Measurements from ENCODE around the gene RDH14.
A peak's percentile ranks its signal among the peaks of the same experiment; 100 is the strongest.

The RDH14 gene

DNA sequence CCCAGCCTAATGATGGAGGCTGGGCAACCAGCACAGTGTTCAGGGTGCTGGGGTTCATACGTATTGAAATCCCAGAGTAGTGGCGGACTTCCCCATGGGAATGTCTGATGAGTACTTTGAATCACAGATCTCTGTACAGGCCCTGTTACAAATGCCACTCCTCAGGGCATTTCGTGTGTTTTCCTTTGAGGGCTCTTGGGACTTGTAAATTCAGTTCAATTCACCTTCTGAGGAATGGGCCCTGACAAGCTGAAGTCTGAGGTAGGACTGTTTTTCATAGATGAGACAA lies 288 bp upstream of the RDH14 start:
- no peak for DNase-seq

DNA sequence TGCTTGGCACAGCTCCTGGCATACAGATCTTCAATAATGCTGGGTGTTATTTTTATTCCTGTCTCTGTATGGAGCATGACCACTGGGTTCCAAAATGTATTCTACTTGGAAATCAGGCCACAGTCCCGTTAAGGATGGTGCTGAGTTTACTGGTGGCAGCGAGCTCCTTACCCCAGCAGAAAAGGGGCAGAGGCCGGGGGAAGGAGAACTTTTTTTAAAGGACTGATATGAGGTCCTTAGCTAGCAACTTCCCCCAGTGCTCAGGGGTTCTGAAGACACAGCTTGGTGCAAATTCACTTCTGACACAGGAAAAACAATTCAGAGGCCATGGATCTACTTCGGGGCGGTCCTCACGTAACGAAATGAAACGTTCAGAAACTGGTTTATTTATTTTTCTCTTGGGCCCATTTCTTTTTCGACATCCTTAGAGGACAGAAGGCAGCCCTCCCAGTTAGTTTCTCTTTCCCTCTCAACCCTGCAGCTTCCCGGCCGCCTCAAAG lies 872 bp downstream of the RDH14 start:
- DNase-seq, result no peak

DNA sequence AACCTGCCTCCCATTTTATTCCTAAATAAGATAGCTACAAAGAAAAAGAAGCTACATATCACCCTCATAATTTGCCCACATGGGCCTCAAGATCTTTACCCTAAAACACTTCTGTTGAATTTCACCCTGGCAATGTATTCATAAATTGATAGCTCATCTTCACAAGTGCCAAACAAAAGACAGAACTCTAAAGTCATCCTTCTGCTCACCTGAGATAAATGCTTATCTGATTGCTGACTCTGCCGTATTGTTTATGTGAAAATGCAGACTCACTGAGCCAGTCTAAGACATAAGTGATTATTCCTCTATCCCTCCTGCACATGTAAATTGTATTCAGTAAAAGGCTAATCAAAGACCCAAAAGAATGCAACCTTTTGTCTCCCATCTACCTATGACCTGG lies 2.0 kb downstream of the RDH14 start:
- DNase-seq, result no peak

DNA sequence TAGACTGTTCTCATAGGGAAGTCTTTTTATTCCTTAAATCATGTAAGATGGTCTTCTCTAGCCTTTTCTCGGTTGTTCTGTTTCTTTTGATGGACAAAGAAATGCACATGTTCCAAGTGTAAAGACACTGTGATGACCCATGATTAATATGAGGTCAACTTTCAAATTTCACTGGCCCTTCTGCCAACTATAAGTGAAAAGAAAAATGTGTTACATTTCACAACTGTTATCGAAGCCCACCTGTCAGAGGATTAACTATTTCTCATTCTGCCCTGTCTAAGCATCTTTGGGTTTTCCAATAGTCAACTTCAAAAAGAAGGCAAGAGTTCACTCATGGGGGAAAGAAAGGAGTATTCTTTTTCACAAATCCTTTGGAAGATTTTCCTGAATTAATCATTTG lies 3.3 kb downstream of the RDH14 start:
- no peak for DNase-seq

DNA sequence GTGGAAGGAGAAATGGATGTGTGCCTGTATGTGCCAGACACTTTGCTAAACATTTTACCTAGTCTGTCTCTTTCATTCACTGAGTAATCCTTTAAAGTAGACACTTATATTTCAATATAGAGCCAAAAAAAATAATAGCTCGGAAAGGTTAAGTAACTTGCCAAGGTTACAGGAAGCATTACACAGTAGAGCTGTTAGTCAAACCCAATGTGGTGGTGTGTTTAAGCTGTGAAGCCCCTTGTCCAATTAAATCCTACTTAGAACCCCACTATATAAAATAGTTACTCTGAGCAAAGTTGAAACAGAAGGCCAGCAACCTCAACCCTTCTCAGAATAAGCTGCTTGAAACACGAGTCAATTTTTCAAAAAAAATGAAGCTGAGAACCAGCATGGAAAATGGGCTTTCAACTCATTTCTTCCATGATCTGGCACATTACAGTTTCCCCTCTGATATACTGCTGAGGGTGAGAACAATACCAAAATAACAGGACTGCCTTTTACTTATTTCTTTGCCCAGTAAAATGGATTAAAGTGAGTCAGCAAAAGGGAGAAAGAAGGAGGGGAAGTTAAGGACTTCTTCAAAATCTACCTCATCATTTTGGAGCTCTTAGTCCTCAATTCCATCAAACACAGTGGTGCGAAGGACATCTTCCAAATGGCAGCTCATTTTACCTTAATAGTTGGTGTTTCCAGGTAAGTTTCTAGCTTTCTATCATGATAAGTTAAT lies 7.9 kb downstream of the RDH14 start:
- DNase-seq, result no peak

DNA sequence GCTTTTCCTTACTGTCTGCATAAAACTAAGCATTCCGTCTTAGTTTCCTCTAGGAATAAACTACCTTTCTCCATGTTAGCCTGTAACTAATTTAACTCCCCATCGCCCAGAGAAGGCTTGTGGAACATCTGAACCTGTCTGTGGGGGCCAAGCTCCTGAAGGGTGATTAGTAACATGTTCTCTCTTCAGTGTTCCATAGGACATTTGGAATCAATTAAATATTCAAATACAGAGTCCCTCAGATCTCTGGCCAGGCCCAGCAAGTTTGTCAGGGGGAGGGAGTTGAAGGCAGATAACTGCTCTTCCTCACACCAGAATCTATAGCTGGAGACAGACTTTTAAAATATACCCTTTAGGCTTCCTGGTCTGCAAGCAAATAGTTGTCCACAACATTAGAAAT lies 8.8 kb downstream of the RDH14 start:
- no peak for DNase-seq

DNA sequence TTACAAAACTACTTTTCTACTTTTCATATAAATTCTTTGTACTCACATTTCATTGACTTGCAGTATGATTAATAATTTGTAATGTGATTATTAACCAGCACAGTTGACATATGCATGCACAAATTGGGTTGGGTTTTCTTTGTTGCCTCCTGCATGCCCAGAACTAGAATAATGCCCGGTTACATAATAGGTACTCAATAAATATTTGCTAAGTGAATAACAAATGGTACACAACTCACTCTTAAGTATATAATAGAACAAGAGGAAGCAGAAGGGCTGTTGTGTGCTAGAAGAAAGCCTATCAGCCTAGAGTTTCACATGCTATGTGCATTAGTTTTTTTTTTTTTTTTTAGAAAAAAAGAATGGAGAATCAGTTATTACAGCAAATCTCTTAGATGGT lies 9.3 kb downstream of the RDH14 start:
- DNase-seq, result no peak

DNA sequence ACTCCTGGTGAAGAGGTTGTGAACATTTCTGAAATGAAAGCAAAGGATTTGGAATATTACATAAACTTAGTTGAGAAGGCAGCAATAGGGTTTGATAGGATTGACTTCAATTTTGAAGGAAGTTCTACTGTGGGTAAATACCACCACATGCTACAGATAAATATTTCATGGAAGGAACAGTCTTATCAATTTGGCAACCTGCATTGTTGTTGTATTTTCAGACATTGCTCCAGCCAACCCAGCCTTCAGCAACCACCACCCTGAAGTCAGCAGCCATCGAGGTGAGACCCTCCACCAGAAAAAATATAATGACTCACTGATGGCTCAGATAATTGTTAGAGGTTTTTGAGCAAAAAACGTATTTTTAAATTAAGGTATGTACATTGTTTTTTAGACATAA lies 10.0 kb downstream of the RDH14 start:
- no peak for DNase-seq

DNA sequence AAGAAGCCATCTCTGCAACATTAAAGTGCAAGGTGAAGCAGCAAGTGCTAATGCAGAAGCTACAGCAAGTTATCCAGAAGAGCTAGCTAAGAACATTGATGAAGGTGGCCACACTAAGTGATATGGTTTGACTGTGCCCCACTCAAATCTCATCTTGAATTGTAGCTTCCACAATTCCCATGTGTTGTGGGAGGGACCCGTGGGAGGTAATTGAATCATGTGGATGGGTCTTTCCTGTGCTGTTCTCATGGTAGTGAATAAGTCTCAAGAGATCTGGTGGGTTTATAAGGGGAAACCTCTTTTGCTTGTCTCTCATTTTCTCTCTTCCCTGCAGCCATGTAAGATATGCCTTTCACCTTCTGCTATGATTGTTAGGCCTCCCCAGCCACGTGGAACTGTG lies 11.4 kb downstream of the RDH14 start:
- DNase-seq, result no peak

DNA sequence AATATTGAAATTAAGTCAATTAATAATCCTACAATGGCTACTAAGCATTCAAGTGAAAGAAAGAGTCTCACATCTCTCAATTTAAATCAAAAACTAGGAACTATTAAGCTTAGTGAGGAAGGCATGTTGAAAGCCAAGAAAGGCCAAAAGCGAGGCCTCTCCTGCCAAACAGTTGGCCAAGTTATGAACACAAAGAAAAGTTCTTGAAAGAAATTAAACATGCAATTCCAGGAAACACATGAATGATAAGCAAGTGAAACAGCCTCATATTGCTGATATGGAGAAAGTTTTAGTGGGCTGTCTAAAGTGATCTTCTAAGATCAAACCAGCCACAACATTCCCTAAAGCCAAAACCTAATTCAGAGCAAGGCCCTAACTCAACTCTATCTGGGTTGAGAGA lies 11.8 kb downstream of the RDH14 start:
- no peak for DNase-seq

DNA sequence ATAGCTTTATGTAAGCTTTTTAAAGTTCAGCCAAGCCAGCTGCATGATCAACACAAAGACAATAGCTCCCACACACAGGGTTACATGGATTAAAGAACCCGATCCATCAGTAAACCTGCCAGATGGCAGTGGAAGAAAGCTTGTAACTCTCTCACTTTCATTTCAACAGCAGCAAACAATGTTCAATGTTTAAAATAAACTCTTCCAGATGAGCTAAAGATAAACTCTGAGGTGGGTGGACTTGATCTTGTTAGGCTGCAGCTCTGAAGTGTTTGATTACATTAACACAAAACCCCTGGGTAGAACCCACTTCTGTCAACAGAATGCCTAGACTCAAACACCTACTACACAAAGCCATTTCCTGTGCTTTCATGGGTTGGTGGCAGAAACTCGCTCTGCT lies 13.9 kb downstream of the RDH14 start:
- DNase-seq, result no peak

DNA sequence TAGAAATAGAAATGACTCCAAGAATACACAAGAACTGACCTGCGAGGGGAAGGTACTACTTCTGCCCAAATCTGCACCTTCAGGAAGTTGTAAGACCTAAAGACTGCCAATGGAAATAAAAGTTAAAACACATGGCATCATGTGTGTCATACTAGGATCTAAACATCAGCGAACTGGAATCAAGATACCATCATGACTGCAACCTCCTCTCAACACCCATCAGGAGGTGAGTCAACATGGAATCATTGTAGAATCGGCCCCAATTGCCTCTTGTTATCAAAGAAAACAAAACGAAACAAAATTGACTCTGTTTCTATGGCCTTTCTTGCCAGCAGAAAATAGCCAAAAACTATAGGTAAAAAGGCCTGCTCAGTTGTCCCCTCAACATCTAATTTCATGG lies 15.1 kb downstream of the RDH14 start:
- no peak for DNase-seq

DNA sequence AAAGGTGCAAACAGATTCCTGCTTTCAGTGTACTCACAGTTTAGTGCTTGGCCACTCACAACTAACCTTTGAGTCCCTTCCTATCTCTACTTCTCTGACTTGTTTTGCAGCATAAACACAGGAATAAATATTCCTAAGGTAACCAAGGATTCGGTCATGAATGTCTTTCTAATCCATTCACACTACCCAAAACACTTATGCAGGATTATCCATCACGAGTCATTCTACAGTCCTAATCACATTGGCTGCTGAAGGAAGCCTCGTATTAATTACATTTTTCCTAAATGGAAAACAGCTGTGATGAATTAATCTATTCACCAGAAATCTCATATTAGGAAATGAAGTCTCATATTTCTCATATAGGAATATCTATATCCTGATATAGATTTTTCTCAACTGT lies 16.3 kb downstream of the RDH14 start:
- DNase-seq, result no peak

DNA sequence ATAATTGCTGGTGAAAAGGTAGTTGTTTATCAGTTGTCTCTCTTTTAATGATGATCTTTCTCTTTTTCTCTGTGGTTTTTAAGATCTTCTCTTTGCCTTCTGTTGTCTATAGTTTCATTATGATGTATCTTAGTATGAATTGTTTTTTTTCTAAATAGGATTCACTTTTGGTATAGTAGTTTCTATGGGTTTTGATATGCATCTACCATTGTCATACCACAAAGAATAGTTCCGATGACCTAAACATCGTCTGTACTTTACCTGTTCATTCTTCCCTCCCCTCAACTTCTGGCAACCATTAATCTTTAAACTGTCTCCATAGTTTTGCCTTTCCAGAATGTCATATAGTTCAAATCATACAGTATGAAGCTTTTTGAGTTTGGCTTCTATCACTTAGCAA lies 19.6 kb downstream of the RDH14 start:
- DNase-seq, result no peak

DNA sequence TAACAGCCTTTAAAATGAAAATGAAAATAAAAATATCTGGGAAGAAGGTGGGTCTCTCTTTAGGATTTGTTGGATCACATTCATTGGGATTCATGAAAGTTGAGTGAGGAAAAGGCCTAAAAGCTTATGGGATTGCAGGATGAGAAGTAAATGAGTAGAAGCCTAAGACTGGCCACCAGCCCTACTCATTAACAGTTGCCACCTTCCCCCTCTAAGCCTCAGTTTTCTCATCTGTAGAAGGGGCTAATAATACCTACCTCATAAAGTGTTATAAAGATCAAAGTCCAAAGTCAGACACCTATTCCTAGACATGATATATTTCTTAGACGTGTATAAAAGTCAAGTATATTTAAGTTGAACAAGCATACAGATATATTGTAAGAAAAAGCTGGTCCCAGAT lies 23.8 kb downstream of the RDH14 start:
- no peak for DNase-seq

DNA sequence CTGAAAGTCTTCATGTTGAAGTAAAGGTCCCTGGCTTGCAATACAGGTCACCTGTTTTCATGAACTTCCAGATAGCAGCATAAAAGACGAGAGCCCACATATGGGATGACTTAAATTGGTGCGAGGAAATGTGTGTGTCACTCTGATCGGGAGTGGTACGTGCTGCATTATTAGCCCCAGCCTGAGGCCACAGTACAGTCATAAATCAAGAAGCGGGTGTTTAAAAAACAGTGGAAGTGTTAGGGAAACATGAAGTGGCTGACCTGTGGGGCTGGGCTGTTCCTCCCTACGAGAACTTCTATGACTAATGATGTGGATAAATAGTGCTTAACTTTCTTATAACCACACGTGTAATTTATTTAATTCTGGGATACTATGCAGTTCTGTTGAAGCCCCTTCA lies 24.4 kb downstream of the RDH14 start:
- DNase-seq, result no peak

DNA sequence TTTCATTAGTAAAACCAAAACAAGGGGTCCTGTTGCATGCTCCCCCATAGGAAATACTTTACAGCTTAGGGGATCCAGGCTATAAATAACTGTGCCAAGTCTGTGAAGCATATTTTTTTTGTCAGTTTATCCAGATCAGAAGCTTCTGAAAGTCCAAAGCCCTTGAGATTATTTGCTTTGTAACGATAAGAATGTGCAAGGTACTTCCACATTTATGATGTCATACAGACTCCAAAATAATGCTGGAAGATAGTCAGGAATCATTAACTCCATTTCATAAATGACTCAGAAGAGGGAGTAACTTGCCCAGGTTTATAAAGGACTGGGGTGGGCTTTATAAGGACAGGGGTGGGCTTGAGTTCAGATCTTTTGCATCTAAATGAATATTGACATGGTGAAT lies 29.3 kb downstream of the RDH14 start:
- DNase-seq, result no peak

DNA sequence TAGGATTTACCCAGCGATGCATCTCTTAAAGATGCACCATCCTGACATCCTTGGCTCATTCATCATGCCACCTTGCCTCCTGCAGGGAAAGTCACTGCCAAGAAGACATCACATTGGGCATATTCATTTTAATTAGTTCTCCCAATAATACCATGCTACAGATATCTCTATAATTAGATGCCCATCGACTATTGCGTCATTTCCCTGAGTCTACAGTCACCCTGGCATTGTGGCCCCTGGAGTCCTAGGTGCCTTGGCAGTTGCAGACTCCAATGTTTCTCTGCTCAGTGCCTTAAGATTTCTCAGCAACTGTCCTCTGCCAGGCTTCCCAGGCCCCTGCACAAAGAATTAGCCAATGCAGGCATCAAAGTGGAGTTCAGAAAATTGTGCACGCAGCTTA lies 32.6 kb downstream of the RDH14 start:
- DNase-seq, result no peak

DNA sequence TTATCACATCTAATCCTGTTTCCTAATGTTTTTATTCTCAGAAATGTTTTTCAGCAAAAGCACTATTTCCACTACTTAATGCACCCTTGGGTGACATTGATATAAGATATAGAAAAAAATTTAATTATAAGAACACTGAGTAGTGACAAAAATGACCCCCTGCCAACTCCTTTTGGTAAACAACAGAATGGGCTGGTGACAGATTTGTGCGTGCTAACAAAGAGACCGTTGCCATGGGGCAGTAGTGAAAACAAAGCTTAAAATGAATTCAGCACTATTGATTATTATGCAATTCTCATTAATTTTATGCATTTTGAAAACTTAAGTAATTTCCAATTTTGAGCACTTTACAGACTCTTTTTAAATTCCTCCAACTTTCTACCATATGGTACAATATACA lies 33.1 kb downstream of the RDH14 start:
- DNase-seq, result no peak

DNA sequence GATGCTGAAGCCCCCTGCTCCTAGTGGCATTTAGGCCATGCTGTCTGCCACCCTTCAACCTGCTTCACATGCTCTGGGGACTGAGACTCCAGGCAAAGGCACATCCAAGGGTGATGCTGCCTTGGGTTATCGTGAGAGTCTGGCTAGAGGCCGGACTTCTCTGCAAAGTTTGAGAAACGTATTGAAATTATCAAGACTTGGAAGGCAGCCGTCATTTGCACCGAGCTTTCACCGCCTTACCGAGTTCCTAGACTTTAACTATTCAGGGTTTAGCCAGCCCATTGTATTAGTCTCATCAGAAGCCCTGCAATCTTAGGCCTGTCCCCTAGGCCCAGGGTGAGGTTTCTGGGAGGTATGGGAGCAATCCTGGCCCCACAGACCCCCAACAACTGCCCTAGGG lies 34.0 kb downstream of the RDH14 start:
- DNase-seq, result no peak

DNA sequence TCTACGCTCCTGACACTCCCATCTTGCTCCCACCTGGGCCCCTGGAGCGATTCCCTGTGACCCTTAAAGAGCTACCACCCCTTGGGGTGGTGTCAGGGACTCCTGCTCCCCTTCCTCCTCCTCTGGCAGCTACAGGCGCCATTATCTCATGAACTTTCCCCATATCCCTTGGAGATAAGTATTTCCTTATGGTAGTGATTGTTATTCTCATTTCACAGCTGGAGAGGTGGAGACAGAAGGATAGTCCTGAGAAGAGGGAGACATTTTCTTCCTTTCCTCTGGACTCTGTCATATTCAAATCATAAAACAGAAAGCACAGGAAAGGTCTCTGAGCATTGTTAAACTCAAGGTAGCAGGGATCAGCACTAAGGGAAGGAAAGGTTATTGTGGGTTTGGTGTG lies 34.6 kb downstream of the RDH14 start:
- no peak for DNase-seq

DNA sequence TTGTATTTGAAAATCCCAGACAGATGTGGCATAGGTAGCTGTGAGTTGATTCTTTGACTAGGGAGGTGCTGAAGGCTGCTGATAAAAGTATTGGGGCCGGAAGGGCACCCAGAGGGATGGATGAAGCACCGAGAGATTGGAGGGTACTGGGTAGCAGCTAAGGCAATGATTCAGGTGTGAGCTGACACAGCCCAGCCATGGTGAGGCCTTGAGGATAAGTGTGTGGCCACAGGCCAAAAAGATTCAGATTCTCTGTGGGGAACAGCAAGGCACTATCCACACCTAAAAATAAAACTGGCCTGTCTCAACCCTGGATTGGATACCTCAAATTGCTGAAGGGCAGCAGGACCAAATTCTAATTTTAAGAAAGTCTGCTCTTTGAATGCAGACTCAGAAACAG lies 35.2 kb downstream of the RDH14 start:
- no peak for DNase-seq

DNA sequence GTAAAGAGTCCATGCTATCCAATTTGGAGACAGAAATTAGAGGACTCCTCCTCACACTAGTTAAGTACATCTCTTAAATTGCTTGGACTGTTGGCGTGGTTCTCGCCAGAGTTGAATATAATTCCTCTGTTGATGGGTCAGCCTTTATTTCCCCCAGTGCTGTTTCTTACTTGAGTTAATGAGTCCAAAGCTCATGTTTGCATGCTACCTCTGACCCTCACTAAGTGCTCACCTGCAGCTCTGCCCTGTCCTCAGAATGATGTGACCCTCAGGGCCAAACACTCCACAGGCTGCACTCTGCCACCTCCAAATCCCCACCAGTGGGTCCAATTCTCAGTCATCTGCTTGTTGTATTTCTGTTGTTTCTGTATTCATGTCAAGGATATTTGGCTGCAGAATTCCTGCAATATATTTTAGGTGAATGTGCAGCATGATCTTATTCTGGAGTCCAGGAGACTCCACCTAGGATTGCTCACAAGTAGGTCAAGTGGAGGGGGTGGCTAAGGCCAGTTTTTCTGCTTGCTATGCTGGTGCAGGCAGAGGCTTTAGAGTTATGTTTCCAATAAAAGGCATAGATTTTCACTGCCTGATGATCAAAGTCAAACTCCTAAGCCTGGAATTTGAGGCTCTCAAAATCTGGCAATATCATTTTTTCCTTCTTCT lies 37.8 kb downstream of the RDH14 start:
- no peak for DNase-seq

DNA sequence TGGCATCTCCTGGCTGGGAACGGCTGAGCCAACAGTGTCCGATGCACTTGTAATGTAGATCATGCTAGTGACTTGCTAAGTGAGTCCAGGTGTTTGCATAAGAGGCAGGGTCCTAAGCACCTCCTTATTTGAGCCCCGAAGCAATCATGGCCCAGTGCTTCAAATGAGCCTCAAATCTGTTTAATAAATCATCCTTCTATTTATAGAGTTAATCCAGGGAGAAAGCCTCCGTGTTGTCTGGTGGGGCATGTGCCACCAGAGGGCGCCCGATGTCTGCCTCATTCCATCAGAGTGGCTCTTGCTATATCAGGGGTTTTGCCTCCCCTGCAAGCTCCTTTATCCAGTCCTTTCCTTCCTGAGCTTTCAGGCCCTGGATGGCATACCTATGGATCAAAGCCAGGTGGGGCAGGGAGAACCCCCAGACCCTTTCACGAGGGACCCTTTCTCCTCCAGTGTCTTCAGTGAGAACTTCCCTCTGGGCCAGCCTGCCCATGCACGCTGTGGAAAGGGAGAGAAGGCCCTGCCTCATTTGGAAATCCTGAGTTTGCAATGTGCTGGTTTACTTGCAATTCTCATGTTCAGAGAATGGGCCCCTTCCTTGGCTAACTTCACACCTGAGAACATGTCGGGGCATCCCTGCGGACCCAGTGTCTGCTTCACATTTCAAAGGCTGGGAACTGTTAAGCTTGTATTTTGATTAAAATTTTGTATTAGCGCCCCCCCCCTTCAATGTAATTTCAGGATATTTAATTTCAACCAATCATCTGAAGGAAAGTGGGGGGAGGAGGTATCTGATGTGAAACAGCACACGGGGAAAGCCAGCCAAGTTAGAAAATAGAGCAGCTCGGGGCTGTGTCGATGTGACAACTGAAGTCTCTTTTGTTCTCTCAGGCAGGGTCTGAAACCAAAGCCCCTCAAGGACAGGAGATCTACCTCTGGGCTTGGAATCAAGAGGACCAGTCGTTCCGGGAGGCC lies 39.7 kb downstream of the RDH14 start:
- DNase-seq, result peak; percentile 66

All from CD4-positive, alpha-beta T cell treated with Interleukin-4 for 1 hour (primary cell).